Ishikawa (cell line): ENCODE data around the gene MT1M.

Source experiments
- CEBPB ChIP-seq: IDR thresholded peaks from 2 replicates; pipeline ENCODE4 v1.6.1; 2012
- CREB1 ChIP-seq: IDR thresholded peaks from 2 replicates; pipeline ENCODE4 v1.6.1; 2012; ENCODE audit warnings: low read depth
- EGR1 ChIP-seq: IDR thresholded peaks from 2 replicates; pipeline ENCODE4 v1.6.1; 2012
- EP300 ChIP-seq: IDR thresholded peaks from 2 replicates; pipeline ENCODE4 v1.6.1; 2012; ENCODE audit warnings: borderline replicate concordance
- FOXM1 ChIP-seq: IDR thresholded peaks from 2 replicates; pipeline ENCODE4 v1.6.1; 2012; ENCODE audit warnings: low read depth, borderline replicate concordance
- MAX ChIP-seq: IDR thresholded peaks from 2 replicates; pipeline ENCODE4 v1.6.1; 2012
- NFIC ChIP-seq: IDR thresholded peaks from 2 replicates; pipeline ENCODE4 v1.6.1; 2012
- RAD21 ChIP-seq: IDR thresholded peaks from 2 replicates; pipeline ENCODE4 v1.6.1; 2012; ENCODE audit warnings: low read depth
- REST ChIP-seq: IDR thresholded peaks from 2 replicates; pipeline ENCODE4 v1.6.1; 2012; ENCODE audit warnings: low read depth, mild to moderate bottlenecking
- TAF1 ChIP-seq: IDR thresholded peaks from 2 replicates; pipeline ENCODE4 v1.6.1; 2012; ENCODE audit warnings: low read depth, mild to moderate bottlenecking
- TCF12 ChIP-seq: IDR thresholded peaks from 2 replicates; pipeline ENCODE4 v1.6.1; 2012; ENCODE audit warnings: low read depth
- TEAD4 ChIP-seq: IDR thresholded peaks from 2 replicates; pipeline ENCODE4 v1.6.1; 2012
- USF1 ChIP-seq: IDR thresholded peaks from 2 replicates; pipeline ENCODE4 v1.6.1; 2012
- YY1 ChIP-seq: IDR thresholded peaks from 2 replicates; pipeline ENCODE4 v1.6.1; 2012; ENCODE audit warnings: low read depth
- ZBTB7A ChIP-seq: IDR thresholded peaks from 2 replicates; pipeline ENCODE4 v1.6.1; 2012; ENCODE audit warnings: low read depth

The MT1M gene

GRCh38 chr16:56610609-56611111 is 21.8 kb upstream of the MT1M start:
- TF ChIP-seq EP300 (no peak), MAX (no peak), TCF12 (no peak), USF1 (no peak), YY1 (no peak), FOXM1 (no peak), ZBTB7A (0 out of 2 replicates have a peak, but pooled peaks have one; percentile 33)

GRCh38 chr16:56611281-56611833 is 21.1 kb upstream of the MT1M start:
- TF ChIP-seq RAD21, result no peak
- TF ChIP-seq TEAD4, result no peak
- TF ChIP-seq USF1, result no peak
- TF ChIP-seq REST, result no peak
- TF ChIP-seq CREB1, result no peak
- TF ChIP-seq ZBTB7A, result no peak
- TF ChIP-seq NFIC, result no peak

- TF ChIP-seq YY1 (no peak), USF1 (peak; percentile 48; the same call in 1 of the 2 replicates)
Measured at GRCh38 chr16:56613706-56614105, 18.8 kb upstream of the MT1M start.

- TF ChIP-seq REST, result no peak
- TF ChIP-seq CEBPB, result no peak
- no peak for TF ChIP-seq CREB1
- peak; percentile 43; the same call in 1 of the 2 replicates for TF ChIP-seq EP300
- 0 out of 2 replicates have a peak, but pooled peaks have one; percentile 38 for TF ChIP-seq TEAD4
- TF ChIP-seq YY1, result no peak
- no peak for TF ChIP-seq TAF1
- TF ChIP-seq RAD21, result no peak
- no peak for TF ChIP-seq EGR1
- TF ChIP-seq FOXM1, result no peak
- no peak for TF ChIP-seq USF1
- TF ChIP-seq ZBTB7A, result no peak
- no peak for TF ChIP-seq MAX
- no peak for TF ChIP-seq NFIC
- TF ChIP-seq TCF12, result no peak
Measured at GRCh38 chr16:56614549-56614991, 17.9 kb upstream of the MT1M start.

GRCh38 chr16:56615353-56615752 is 17.1 kb upstream of the MT1M start:
- TF ChIP-seq EGR1 (no peak), NFIC (no peak), TEAD4 (no peak), USF1 (no peak), MAX (no peak), FOXM1 (no peak)
